H1 (cell line): ENCODE results near the gene SKP1. TPM values are rescaled to one million over a fixed set of nuclear protein-coding genes. Genes with fewer than 3 reads are reported as not detected.

ENCODE experiments used
- CTCF ChIA-PET: fragments of 300-600 bp; sonication (Branson Sonifier 250); formaldehyde crosslinking; loops from one replicate; lab custom pipeline; 2021; ENCODE audit not compliant: partially characterized antibody; lab: Charles Lee
- POLR2A ChIA-PET: fragments of 300-600 bp; sonication (Branson Sonifier 250); formaldehyde crosslinking; loops from one replicate; lab custom pipeline; 2021; ENCODE audit warnings: inconsistent platforms; ENCODE audit not compliant: partially characterized antibody; lab: Charles Lee
- DNase-seq, 2 experiments: peaks; one replicate each; pipeline versions ENCODE4 v3.0.0 to v3.0.0-alpha.2; 2010 to 2022; ENCODE audit warnings: low spot score in 2 of 2, low read depth in 1 of 2, mixed read lengths in 1 of 2
- FAIRE-seq: peaks from 2 replicates; lab custom pipeline; 2011; peaks lifted over from hg19 to GRCh38; lab: Jason Lieb, UNC
- H2AFZ ChIP-seq: 2 replicates; pipeline ENCODE4 v1.8.1; 2012; ENCODE audit warnings: low read length, inconsistent platforms
- H2AK5ac ChIP-seq: 2 replicates; pipeline ENCODE4 v1.6.1; 2013; ENCODE audit warnings: low read depth, low read length
- H2BK120ac ChIP-seq: replicated peaks from 2 replicates; pipeline ENCODE3; 2013; ENCODE audit warnings: low read depth, low read length, inconsistent platforms
- H2BK12ac ChIP-seq: 2 replicates; pipeline ENCODE4 v1.6.1; 2013; ENCODE audit warnings: low read depth, low read length
- H2BK15ac ChIP-seq: 2 replicates; pipeline ENCODE4 v1.6.1; 2013; ENCODE audit warnings: low read length
- H2BK20ac ChIP-seq: 2 replicates; pipeline ENCODE4 v1.6.1; 2013; ENCODE audit warnings: low read length
- H2BK5ac ChIP-seq: 2 replicates; pipeline ENCODE4 v1.6.1; 2013; ENCODE audit warnings: low read depth, low read length
- H3K14ac ChIP-seq: 2 replicates; pipeline ENCODE4 v1.6.1; 2013; ENCODE audit warnings: inconsistent platforms; ENCODE audit not compliant: insufficient read length
- H3K18ac ChIP-seq: 2 replicates; pipeline ENCODE4 v1.6.1; 2013; ENCODE audit warnings: low read length; ENCODE audit errors: extremely low read depth
- H3K23ac ChIP-seq: 2 replicates; pipeline ENCODE4 v1.6.1; 2013; ENCODE audit warnings: inconsistent platforms; ENCODE audit not compliant: insufficient read length
- H3K23me2 ChIP-seq: 2 replicates; pipeline ENCODE4 v1.6.1; 2013; ENCODE audit warnings: low read depth, low read length
- H3K27ac ChIP-seq: 2 replicates; pipeline ENCODE4 v1.6.1; 2011; ENCODE audit warnings: low read depth, low read length, inconsistent platforms
- H3K27me3 ChIP-seq, 4 experiments: replicated peaks in 1 of 4; 1 replicate in 1 of 4; 2 replicates in 3 of 4; pipeline versions ENCODE4 v1.6.1 to v1.8.1; 2011 to 2013; ENCODE audit warnings: low read length in 3 of 4, mild to moderate bottlenecking in 3 of 4, inconsistent platforms in 2 of 4, mixed read lengths in 2 of 4, moderate library complexity in 1 of 4; ENCODE audit not compliant: control insufficient read depth in 3 of 4, insufficient read depth in 3 of 4; ENCODE audit errors: extremely low read depth in 1 of 4
- H3K36me3 ChIP-seq, 4 experiments: 2 replicates each; pipeline versions ENCODE4 v1.6.1 to v1.8.1; 2011 to 2013; ENCODE audit warnings: mild to moderate bottlenecking in 4 of 4, low read length in 3 of 4, moderate library complexity in 2 of 4, control low read depth in 1 of 4, inconsistent platforms in 1 of 4; ENCODE audit not compliant: insufficient read depth in 4 of 4, control insufficient read depth in 2 of 4
- H3K4ac ChIP-seq: replicated peaks from 2 replicates; pipeline ENCODE3; 2013; ENCODE audit warnings: low read length, low read depth, mixed read lengths, inconsistent platforms; ENCODE audit not compliant: insufficient read length
- H3K4me1 ChIP-seq, 4 experiments: replicated peaks in 1 of 4; 1 replicate in 1 of 4; 2 replicates in 3 of 4; pipeline versions ENCODE4 v1.6.1 to v1.8.1; 2011 to 2013; ENCODE audit warnings: low read length in 3 of 4, inconsistent platforms in 2 of 4, mixed read lengths in 1 of 4; ENCODE audit not compliant: insufficient read depth in 4 of 4, control insufficient read depth in 3 of 4
- H3K4me2 ChIP-seq, 2 experiments: 2 replicates each; pipeline versions ENCODE4 v1.6.1 to v1.8.1; 2011 to 2013; ENCODE audit warnings: low read depth in 2 of 2, low read length in 2 of 2, control low read depth in 1 of 2, inconsistent platforms in 1 of 2, mild to moderate bottlenecking in 1 of 2; ENCODE audit not compliant: insufficient read depth in 1 of 2
- H3K4me3 ChIP-seq, 4 experiments: fragments of 200-600, 300-600 bp in 1 of 4; sonication (generic), shearing (Covaris generic), sonication (Bioruptor Twin) in 1 of 4; 2 replicates each; pipeline versions ENCODE4 v1.5.1 to v1.8.1; 2011 to 2016; ENCODE audit warnings: low read length in 4 of 4, low read depth in 3 of 4, control low read depth in 2 of 4, inconsistent platforms in 2 of 4, mild to moderate bottlenecking in 2 of 4, mixed read lengths in 1 of 4, moderate library complexity in 1 of 4; ENCODE audit not compliant: insufficient read depth in 2 of 4; ENCODE audit errors: extremely low read depth in 1 of 4
- H3K56ac ChIP-seq: replicated peaks from 2 replicates; pipeline ENCODE3; 2013; ENCODE audit warnings: low read depth, mild to moderate bottlenecking, mixed read lengths, low read length, inconsistent platforms; ENCODE audit not compliant: insufficient read length
- H3K79me1 ChIP-seq: 2 replicates; pipeline ENCODE4 v1.6.1; 2013; ENCODE audit warnings: low read depth, low read length, control low read depth
- H3K79me2 ChIP-seq, 2 experiments: 2 replicates each; pipeline versions ENCODE4 v1.6.1 to v1.8.1; 2012 to 2013; ENCODE audit warnings: low read length in 2 of 2, mild to moderate bottlenecking in 2 of 2, inconsistent platforms in 1 of 2; ENCODE audit not compliant: insufficient read depth in 2 of 2, control insufficient read depth in 1 of 2
- H3K9ac ChIP-seq, 4 experiments: replicated peaks in 1 of 4; 1 replicate in 1 of 4; 2 replicates in 3 of 4; pipeline versions ENCODE4 v1.6.1 to v1.8.1; 2011 to 2013; ENCODE audit warnings: low read depth in 3 of 4, low read length in 3 of 4, control low read depth in 2 of 4, mild to moderate bottlenecking in 2 of 4, moderate library complexity in 2 of 4, inconsistent platforms in 1 of 4; ENCODE audit errors: extremely low read depth in 1 of 4
- H3K9me3 ChIP-seq, 2 experiments: 2 replicates each; pipeline versions ENCODE4 v1.6.1 to v1.8.1; 2012 to 2013; ENCODE audit warnings: mild to moderate bottlenecking in 2 of 2, moderate library complexity in 2 of 2, control low read depth in 1 of 2, inconsistent platforms in 1 of 2, low read depth in 1 of 2, low read length in 1 of 2, mixed read lengths in 1 of 2; ENCODE audit not compliant: insufficient read depth in 2 of 2
- H4K20me1 ChIP-seq, 2 experiments: replicated peaks in 1 of 2; 2 replicates each; pipeline versions ENCODE3 to v1.8.1; 2011 to 2013; ENCODE audit warnings: inconsistent platforms in 2 of 2, low read length in 2 of 2, mild to moderate bottlenecking in 1 of 2; ENCODE audit not compliant: insufficient read depth in 2 of 2, control insufficient read depth in 1 of 2
- H4K5ac ChIP-seq: 2 replicates; pipeline ENCODE4 v1.6.1; 2013; ENCODE audit warnings: low read length, low read depth, mixed read lengths, inconsistent platforms; ENCODE audit not compliant: insufficient read length
- H4K8ac ChIP-seq: 2 replicates; pipeline ENCODE4 v1.8.0; 2013; ENCODE audit warnings: mild to moderate bottlenecking, moderate library complexity, low read length, inconsistent platforms; ENCODE audit not compliant: insufficient read depth; ENCODE audit errors: extremely low read depth
- H4K91ac ChIP-seq: replicated peaks from 2 replicates; pipeline ENCODE3; 2013; ENCODE audit warnings: low read length, mixed read lengths, inconsistent platforms; ENCODE audit not compliant: insufficient read length
- CBX5 ChIP-seq: fragments of 300-800, 300-1000 bp; sonication (generic); IDR thresholded peaks from 2 replicates; pipeline ENCODE4 v1.7.1; 2016; ENCODE audit warnings: antibody characterized with exemption, low read length, low read depth
- EP300 ChIP-seq, 2 experiments: IDR thresholded peaks; 1 replicate in 1 of 2; 2 replicates in 1 of 2; pipeline ENCODE4 v1.6.1; 2011 to 2012; ENCODE audit warnings: low read depth in 2 of 2, low read length in 2 of 2, mild to moderate bottlenecking in 2 of 2, borderline replicate concordance in 1 of 2, inconsistent platforms in 1 of 2, moderate library complexity in 1 of 2
- JUN ChIP-seq: IDR thresholded peaks from 2 replicates; pipeline ENCODE4 v1.6.1; 2011; ENCODE audit warnings: low read depth, mild to moderate bottlenecking, improper control_type of control experiment, low read length
- KDM1A ChIP-seq: fragments of 200-600, 300-600 bp; sonication (generic); IDR thresholded peaks from 2 replicates; pipeline ENCODE4 v1.7.1; 2016; ENCODE audit warnings: mild to moderate bottlenecking, low read length, borderline replicate concordance
- KDM5A ChIP-seq: fragments of 200-600 bp; IDR thresholded peaks from 2 replicates; pipeline ENCODE4 v1.7.1; 2012; ENCODE audit warnings: mild to moderate bottlenecking, low read length, inconsistent platforms, mixed read lengths
- NRF1 ChIP-seq: IDR thresholded peaks from 2 replicates; pipeline ENCODE4 v1.6.1; 2011; ENCODE audit warnings: mild to moderate bottlenecking, low read depth, low read length, improper control_type of control experiment
- RBBP5 ChIP-seq: IDR thresholded peaks from 2 replicates; pipeline ENCODE4 v1.7.1; 2012; ENCODE audit warnings: low read depth, mild to moderate bottlenecking, inconsistent platforms, low read length, moderate library complexity, borderline replicate concordance
- SIN3A ChIP-seq, 2 experiments: IDR thresholded peaks in 1 of 2; conservative IDR thresholded peaks in 1 of 2; 2 replicates each; pipeline ENCODE4 v1.6.1; 2011 to 2012; ENCODE audit warnings: low read length in 2 of 2, improper control_type of control experiment in 1 of 2, low read depth in 1 of 2, mild to moderate bottlenecking in 1 of 2
- TAF1 ChIP-seq: IDR thresholded peaks from 2 replicates; pipeline ENCODE4 v1.6.1; 2011; ENCODE audit warnings: mild to moderate bottlenecking, low read depth, low read length
- TEAD4 ChIP-seq: IDR thresholded peaks from 2 replicates; pipeline ENCODE4 v1.6.1; 2012; ENCODE audit warnings: low read depth, low read length, inconsistent platforms, mixed read lengths
- polyA plus RNA-seq, 7 experiments: library from polyadenylated mRNA; depleted of rRNA in 3 of 7; stranded (reverse) in 5 of 7; unstranded in 2 of 7; fragments of >200 nt in 5 of 7; fragments of 200-250 nt in 2 of 7; gene quantifications; 1 replicate in 5 of 7; 2 replicates in 1 of 7; 4 replicates in 1 of 7; pipeline versions ENCODE4 v1.2.1 to v1.2.3, GENCODE V29; 2011 to 2013; ENCODE audit warnings: missing spikeins in 2 of 7, mixed read lengths in 2 of 7
- total RNA-seq: library from RNA; stranded (reverse); fragmentation: NEBNext Ultra II Directional; extraction: Animal tissue kit (Norgen Biotek cat#: 25700); gene quantifications from 2 replicates; pipeline ENCODE4 v1.2.1, GENCODE V29; 2021
- TF ChIP-seq, protein P1 (sequence below): IDR thresholded peaks from 2 replicates; pipeline ENCODE4 v1.6.1; 2011; ENCODE audit warnings: low read depth, mild to moderate bottlenecking, low read length; ENCODE audit not compliant: insufficient read depth
- TF ChIP-seq, protein P2 (sequence below): IDR thresholded peaks from 2 replicates; pipeline ENCODE4 v1.6.1; 2012; ENCODE audit warnings: low read length, inconsistent platforms

SKP1 gene
- total and polyA plus RNA-seq, 2 of the 8 experiments (the other 6 are each of a cell fraction or from before 2014, with no cell fraction given) = 163 to 332 TPM

DNA sequence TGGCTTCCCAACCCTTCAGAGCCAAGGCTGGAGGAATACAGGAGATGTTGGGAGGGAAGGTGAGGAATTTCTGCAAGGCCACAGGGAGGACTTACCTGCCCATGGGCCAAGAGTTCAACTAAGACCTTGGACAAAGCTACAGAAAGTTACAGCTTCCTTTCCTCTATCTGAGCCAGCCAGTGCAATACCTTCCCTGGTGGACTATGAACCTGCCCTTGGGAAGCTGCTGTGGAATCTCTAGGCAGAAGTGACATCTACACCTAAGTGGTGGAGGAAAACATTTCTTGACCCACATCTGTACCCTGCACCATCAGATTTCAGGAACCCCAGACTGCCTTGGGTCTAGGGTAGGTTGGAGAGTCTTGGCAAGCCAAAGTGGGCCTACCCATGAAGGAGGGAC is 6.7 kb upstream of the SKP1 start:
- H3K4me1 ChIP-seq = no peaks in the 10 kb centered on the region
- H4K5ac ChIP-seq = no peak overlapping the region
- H3K9me3 ChIP-seq = no peaks in the 10 kb centered on the region
- ChIA-PET CTCF (interaction anchor here (0.5 to 10.1 kb wide), 27 partner anchors 11 to 605 kb away, joined by 3 to 120 read pairs (median 4); no protein-coding TSS in a partner anchor), POLR2A (interaction anchor here (0.6 to 5.8 kb wide), 4 partner anchors 9 to 486 kb away, joined by 3 to 29 read pairs (median 3); partner anchors contain the start of gene PPP2CA)
- no peak overlapping the region for H3K14ac ChIP-seq
- no peak overlapping the region for H3K18ac ChIP-seq
- no peak overlapping the region for H2BK20ac ChIP-seq
- H4K8ac ChIP-seq = no peak overlapping the region
- H2BK120ac ChIP-seq = no peak overlapping the region
- H2AK5ac ChIP-seq = no peak overlapping the region
- no peak overlapping the region for H3K4me3 ChIP-seq
- no peak overlapping the region for H2AFZ ChIP-seq
- H4K91ac ChIP-seq = no peak overlapping the region
- no peaks in the 10 kb centered on the region for H3K36me3 ChIP-seq
- no peak overlapping the region for H3K9ac ChIP-seq
- H3K27ac ChIP-seq = no peak overlapping the region
- H3K56ac ChIP-seq = no peak overlapping the region
- DNase-seq (no peak), FAIRE-seq (no peak)
- H3K23ac ChIP-seq = no peak overlapping the region
- H3K4ac ChIP-seq = no peak overlapping the region
- H3K27me3 ChIP-seq = no peaks in the 10 kb centered on the region
- no peak overlapping the region for H2BK5ac ChIP-seq
- H3K79me2 ChIP-seq = no peaks in the 10 kb centered on the region
- no peak overlapping the region for H2BK15ac ChIP-seq
- H3K4me2 ChIP-seq = no peak overlapping the region
- peaks cover 0 to 4% of the 10 kb centered on the region in 2 experiments for H4K20me1 ChIP-seq
- H2BK12ac ChIP-seq = no peak overlapping the region
- no peaks in the 10 kb centered on the region; the same call in 1 of the 2 replicates for H3K79me1 ChIP-seq
- H3K23me2 ChIP-seq = no peaks in the 10 kb centered on the region; the same call in 1 of the 2 replicates
- TF ChIP-seq KDM5A (no peak), NRF1 (no peak), SIN3A (conservative IDR thresholded peaks at IDR 0.05 in 1 of 2, IDR thresholded peaks at IDR 0.05 in 1 of 2; ENCODE audit: low read depth in 1 of 2, low read length in 2 of 2) (no peak), CBX5 (no peak), JUN (no peak), KDM1A (no peak), TEAD4 (no peak), TAF1 (no peak), EP300 (IDR thresholded peaks at IDR 0.05; ENCODE audit: borderline replicate concordance in 1 of 2, low read depth in 2 of 2, low read length in 2 of 2) (no peak), RBBP5 (no peak)
- TF ChIP-seq, protein P1, sequence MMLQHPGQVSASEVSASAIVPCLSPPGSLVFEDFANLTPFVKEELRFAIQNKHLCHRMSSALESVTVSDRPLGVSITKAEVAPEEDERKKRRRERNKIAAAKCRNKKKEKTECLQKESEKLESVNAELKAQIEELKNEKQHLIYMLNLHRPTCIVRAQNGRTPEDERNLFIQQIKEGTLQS = no peak
- TF ChIP-seq, protein P2, sequence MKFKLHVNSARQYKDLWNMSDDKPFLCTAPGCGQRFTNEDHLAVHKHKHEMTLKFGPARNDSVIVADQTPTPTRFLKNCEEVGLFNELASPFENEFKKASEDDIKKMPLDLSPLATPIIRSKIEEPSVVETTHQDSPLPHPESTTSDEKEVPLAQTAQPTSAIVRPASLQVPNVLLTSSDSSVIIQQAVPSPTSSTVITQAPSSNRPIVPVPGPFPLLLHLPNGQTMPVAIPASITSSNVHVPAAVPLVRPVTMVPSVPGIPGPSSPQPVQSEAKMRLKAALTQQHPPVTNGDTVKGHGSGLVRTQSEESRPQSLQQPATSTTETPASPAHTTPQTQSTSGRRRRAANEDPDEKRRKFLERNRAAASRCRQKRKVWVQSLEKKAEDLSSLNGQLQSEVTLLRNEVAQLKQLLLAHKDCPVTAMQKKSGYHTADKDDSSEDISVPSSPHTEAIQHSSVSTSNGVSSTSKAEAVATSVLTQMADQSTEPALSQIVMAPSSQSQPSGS = no peak
